Neural cell (in vitro differentiated cells): ENCODE data around the gene TUBA4B.

Experiments used
- CTCF ChIP-seq: fragments of 450-650 bp; IDR thresholded peaks from 2 replicates; pipeline ENCODE4 v1.5.1; 2014; ENCODE audit warnings: antibody characterized with exemption, mild to moderate bottlenecking, moderate library complexity; ENCODE audit not compliant: poor library complexity, severe bottlenecking
- EZH2 ChIP-seq: fragments of 200-600, 300-800 bp; shearing (Covaris generic), sonication (generic); IDR thresholded peaks from 2 replicates; pipeline ENCODE4 v1.6.1; 2014; ENCODE audit warnings: antibody characterized with exemption, low read length, borderline replicate concordance, mild to moderate bottlenecking; ENCODE audit not compliant: insufficient read depth, poor library complexity, severe bottlenecking
- RAD21 ChIP-seq: fragments of 450-650 bp; conservative IDR thresholded peaks from 2 replicates; pipeline ENCODE4 v1.6.1; 2014; ENCODE audit warnings: antibody characterized with exemption, mild to moderate bottlenecking, moderate library complexity
- REST ChIP-seq: IDR thresholded peaks from 2 replicates; pipeline ENCODE4 v1.6.1; 2012; ENCODE audit warnings: borderline replicate concordance
- SMC3 ChIP-seq: fragments of 450-650 bp; conservative IDR thresholded peaks from 2 replicates; pipeline ENCODE4 v1.6.1; 2014; ENCODE audit warnings: antibody characterized with exemption, mild to moderate bottlenecking, moderate library complexity; ENCODE audit not compliant: poor library complexity

- TF ChIP-seq CTCF: no peak
- no peak for TF ChIP-seq REST
- TF ChIP-seq EZH2: no peak
- TF ChIP-seq RAD21: no peak
- no peak for TF ChIP-seq SMC3
Measured at GRCh38 chr2:219209236-219210195, 43.5 kb upstream of the TUBA4B start.
